ENCODE measurements around the gene MAP2K6.

GRCh38 chr17:69557339-69557738 lies 142.8 kb downstream of the MAP2K6 start:
- TF ChIP-seq TAF1 (IDR thresholded peaks at IDR 0.05; ENCODE audit: low read depth, low read length): no peak
- TF ChIP-seq POLR2A (IDR thresholded peaks at IDR 0.05; ENCODE audit: low read depth, low read length): no peak
- TF ChIP-seq PAX5 (IDR thresholded peaks at IDR 0.05; ENCODE audit: insufficient read depth, low read length, severe bottlenecking): no peak
- no peak for TF ChIP-seq POLR2AphosphoS5 (IDR thresholded peaks at IDR 0.05; ENCODE audit: low read depth, low read length)
- TF ChIP-seq POU2F2 (IDR thresholded peaks at IDR 0.05; ENCODE audit: low read depth, low read length): no peak

Measured in GM12891 (cell line).